ENCODE measurements around the gene CHST12. TPM values are rescaled to one million over a fixed set of nuclear protein-coding genes. Genes with fewer than 3 reads are reported as not detected.

The CHST12 gene
- total and polyA plus RNA-seq, 2 of the 4 experiments (the other 2 are of a cell fraction), result 3.8 to 27.0 TPM

DNA sequence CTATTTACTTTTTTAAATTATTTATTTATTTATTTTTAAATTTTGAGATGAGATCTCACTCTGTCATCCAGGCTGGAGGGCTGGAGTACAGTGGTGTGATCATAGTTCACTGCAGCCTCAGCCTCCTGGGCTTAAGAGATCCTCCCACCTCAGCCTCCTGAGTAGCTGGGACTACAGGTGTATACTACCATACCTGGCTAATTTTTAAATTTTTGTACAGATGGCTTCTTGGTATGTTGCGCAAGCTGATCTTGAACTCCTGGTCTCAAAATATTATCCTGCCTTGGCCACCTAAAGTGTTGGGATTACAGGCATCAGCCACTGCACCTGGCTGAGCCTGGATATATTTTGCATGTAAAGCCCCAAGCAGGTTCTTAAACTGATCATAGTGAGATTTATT lies 7.6 kb downstream of the CHST12 start:
- H2AK9ac ChIP-seq (replicated peaks; ENCODE audit: low read depth, low read length, poor library complexity), result no peak overlapping the region
- peaks cover 5% of the 10 kb centered on the region; the same call in 1 of the 2 replicates for H3K9me1 ChIP-seq (ENCODE audit: insufficient read depth, low read length)
- H2BK120ac ChIP-seq (ENCODE audit: low read depth, low read length), result no peak overlapping the region
- H4K5ac ChIP-seq (ENCODE audit: low read depth, low read length), result no peak overlapping the region
- H3K4me1 ChIP-seq (ENCODE audit: control insufficient read depth, insufficient read depth, low read length), result peaks cover 12% of the 10 kb centered on the region
- no peak overlapping the region for H3K9ac ChIP-seq (ENCODE audit: low read depth, low read length)
- no peak overlapping the region for H2BK5ac ChIP-seq (ENCODE audit: low read depth, low read length, poor library complexity, severe bottlenecking)
- intact Hi-C loops (cut with micrococcal nuclease), result no loop called here
- no peak overlapping the region for H4K8ac ChIP-seq (ENCODE audit: low read depth in 2 of 2, low read length in 2 of 2)
- no peak overlapping the region for H3K4ac ChIP-seq (ENCODE audit: low read depth, low read length)
- H4K20me1 ChIP-seq (ENCODE audit: insufficient read depth, low read length), result peaks cover 31% of the 10 kb centered on the region
- no peak for ATAC-seq (ENCODE audit: low read depth)
- H3K23ac ChIP-seq (ENCODE audit: low read depth, low read length), result no peak overlapping the region
- ChIA-PET POLR2A (ENCODE audit: unreplicated experiment) (no interaction called here), CTCF (no interaction called here)
- H2BK15ac ChIP-seq (ENCODE audit: low read depth, low read length), result no peak overlapping the region
- H3K4me2 ChIP-seq (ENCODE audit: low read depth, low read length), result no peak overlapping the region
- peaks cover 14 to 46% of the 10 kb centered on the region in 2 experiments for H3K79me1 ChIP-seq (ENCODE audit: low read depth in 1 of 2, low read length in 2 of 2)
- no peak overlapping the region for H2AK5ac ChIP-seq (ENCODE audit: low read depth, low read length)
- H3K4me3 ChIP-seq (ENCODE audit: insufficient read depth, low read depth, low read length), result no peak overlapping the region
- H2AFZ ChIP-seq (replicated peaks; ENCODE audit: low read length, poor library complexity), result no peak overlapping the region
- no peak overlapping the region for H3K56ac ChIP-seq (ENCODE audit: extremely low read depth, insufficient read depth, low read length)
- H3K9me3 ChIP-seq (ENCODE audit: control insufficient read depth, insufficient read depth, low read length), result no peaks in the 10 kb centered on the region
- H2BK20ac ChIP-seq (ENCODE audit: low read depth, low read length), result no peak overlapping the region
- no peaks in the 10 kb centered on the region for H3K36me3 ChIP-seq (ENCODE audit: control insufficient read depth, insufficient read depth, low read length)
- no peak overlapping the region for H3K18ac ChIP-seq (ENCODE audit: low read depth, low read length)
- no peak overlapping the region for H4K91ac ChIP-seq (ENCODE audit: insufficient read depth, low read depth, low read length)
- dilution Hi-C loops (cut with HindIII; ENCODE audit: low sequenced_read_pairs, unreplicated experiment), result no loop called here
- H3K27ac ChIP-seq (ENCODE audit: insufficient read depth, low read length), result no peak overlapping the region
- no CpG with 5 or more reads among the region's 1 CpG for WGBS, 2 experiments (ENCODE audit: extremely low coverage in 2 of 2, insufficient read length in 1 of 2)
- no peaks in the 10 kb centered on the region for H3K27me3 ChIP-seq (ENCODE audit: control insufficient read depth, insufficient read depth, low read length)
- BruUV-seq (replicated peaks), result no TSS peak
- TF ChIP-seq POLR2A (IDR thresholded peaks at IDR 0.05; ENCODE audit: low read depth, low read length), result no peak
- peak; percentile 72 for TF ChIP-seq CEBPB (IDR thresholded peaks at IDR 0.05; ENCODE audit: low read depth, low read length)
- in situ Hi-C loops (cut with MboI; ENCODE audit: low sequenced_read_pairs), result no loop called here
- no peak for DNase-seq
- H3K14ac ChIP-seq (replicated peaks; ENCODE audit: low read depth, low read length), result no peak overlapping the region

All from IMR-90 (cell line).